ENCODE data around the gene GPSM1.

GRCh38 chr9:136299541-136299940, 27.8 kb upstream of the GPSM1 start:
- TF ChIP-seq CTCF (IDR thresholded peaks at IDR 0.05 in 4 of 5, conservative IDR thresholded peaks at IDR 0.05 in 1 of 5) (no peak), POLR2A (IDR thresholded peaks at IDR 0.05) (no peak)
